Activated CD4-positive, alpha-beta T cell treated with anti-CD3 and anti-CD28 coated beads, Interleukin-2, amount 50 U/mL, for 48 hours (primary cell): ENCODE measurements around the gene NCKIPSD.
"Not testable (repeated sequence)": the region's sequence is repeated elsewhere in the genome, so short reads cannot be mapped to it uniquely, and the experiment has no call there.

Experiments
- DNase-seq, 2 experiments: peaks; one replicate each; pipeline ENCODE4 v3.0.0-alpha.2; 2020

The NCKIPSD gene

GRCh38 chr3:48685603-48686511 is at the start of gene NCKIPSD:
TSS of gene NCKIPSD (minus strand) at chr3:48685915. CDS start at chr3:48685807, 108 bp downstream.
- peak; percentile 92 for DNase-seq

- not testable (repeated sequence) for DNase-seq
Observed at GRCh38 chr3:48735075-48735767, 49.5 kb upstream of the NCKIPSD start.

- not testable (repeated sequence) for DNase-seq
Observed at GRCh38 chr3:48734541-48734940, 48.8 kb upstream of the NCKIPSD start.

- not testable (repeated sequence) for DNase-seq
Observed at GRCh38 chr3:48733752-48734518, 48.2 kb upstream of the NCKIPSD start.

- no peak for DNase-seq
Observed at GRCh38 chr3:48727511-48727910, 41.8 kb upstream of the NCKIPSD start.

- not testable (repeated sequence) for DNase-seq
Observed at GRCh38 chr3:48725185-48725855, 39.6 kb upstream of the NCKIPSD start.

- no peak for DNase-seq
Observed at GRCh38 chr3:48723725-48724124, 38.0 kb upstream of the NCKIPSD start.

- DNase-seq: not testable (repeated sequence)
Observed at GRCh38 chr3:48723293-48723692, 37.6 kb upstream of the NCKIPSD start.

GRCh38 chr3:48716982-48717746 is 31.4 kb upstream of the NCKIPSD start, which contains the start of gene IP6K2:
TSS of gene IP6K2 (minus strand) at chr3:48717221. CDS start at chr3:48695291, 21,930 bp downstream.
- DNase-seq: peak; percentile 100

GRCh38 chr3:48716508-48716981 is 30.8 kb upstream of the NCKIPSD start:
- DNase-seq: peak; percentile 19 to 29

GRCh38 chr3:48715174-48715800 is 29.6 kb upstream of the NCKIPSD start:
- DNase-seq: no peak

GRCh38 chr3:48711727-48712126 is 26.0 kb upstream of the NCKIPSD start:
- DNase-seq: no peak

GRCh38 chr3:48709051-48709461 is 23.3 kb upstream of the NCKIPSD start:
- no peak for DNase-seq

GRCh38 chr3:48708481-48708889 is 22.8 kb upstream of the NCKIPSD start:
- peak in 1 of 2 experiments; percentile 26 for DNase-seq

- no peak for DNase-seq
Observed at GRCh38 chr3:48707157-48707556, 21.4 kb upstream of the NCKIPSD start.

GRCh38 chr3:48702320-48702920 is 16.7 kb upstream of the NCKIPSD start:
- DNase-seq: no peak

GRCh38 chr3:48700731-48701405 is 15.2 kb upstream of the NCKIPSD start:
- no peak for DNase-seq

- no peak for DNase-seq
Observed at GRCh38 chr3:48698891-48699290, 13.2 kb upstream of the NCKIPSD start.

- DNase-seq: no peak
Observed at GRCh38 chr3:48697952-48698351, 12.2 kb upstream of the NCKIPSD start.

GRCh38 chr3:48696601-48697000 is 10.9 kb upstream of the NCKIPSD start:
- DNase-seq: no peak
